NCI-H2107 treated with DMSO at 0.1 percent for 48 hours (cell line): ENCODE results near the gene UBE2E2.
A peak's percentile ranks its signal among the peaks of the same experiment; 100 is the strongest.
"Not testable (repeated sequence)": the region's sequence is repeated elsewhere in the genome, so short reads cannot be mapped to it uniquely, and the experiment has no call there.

Experiments
- DNase-seq: peaks from one replicate; lab custom pipeline; 2025; ENCODE audit not compliant: unreplicated experiment; lab: John Stamatoyannopoulos, UW

The UBE2E2 gene

GRCh38 chr3:23202921-23203707, at the start of gene UBE2E2:
Gene UBE2E2, plus strand, starts transcription at chr3:23203327.
- no peak for DNase-seq

- DNase-seq = no peak
Measured at GRCh38 chr3:23153436-23153835, 49.7 kb upstream of the UBE2E2 start.

GRCh38 chr3:23157331-23157730, 45.8 kb upstream of the UBE2E2 start:
- DNase-seq = no peak

- no peak for DNase-seq
Measured at GRCh38 chr3:23159929-23160328, 43.2 kb upstream of the UBE2E2 start.

GRCh38 chr3:23161308-23161707, 41.8 kb upstream of the UBE2E2 start:
- DNase-seq = no peak

- no peak for DNase-seq
Measured at GRCh38 chr3:23161896-23162570, 41.1 kb upstream of the UBE2E2 start.

- no peak for DNase-seq
Measured at GRCh38 chr3:23162934-23163333, 40.2 kb upstream of the UBE2E2 start.

GRCh38 chr3:23164746-23165145, 38.4 kb upstream of the UBE2E2 start:
- DNase-seq = no peak

GRCh38 chr3:23165571-23165970, 37.6 kb upstream of the UBE2E2 start:
- no peak for DNase-seq

- no peak for DNase-seq
Measured at GRCh38 chr3:23166276-23166675, 36.9 kb upstream of the UBE2E2 start.

- no peak for DNase-seq
Measured at GRCh38 chr3:23166845-23167244, 36.3 kb upstream of the UBE2E2 start.

GRCh38 chr3:23169551-23169950, 33.6 kb upstream of the UBE2E2 start:
- DNase-seq = no peak

- no peak for DNase-seq
Measured at GRCh38 chr3:23170291-23170690, 32.8 kb upstream of the UBE2E2 start.

- DNase-seq = no peak
Measured at GRCh38 chr3:23172059-23172458, 31.1 kb upstream of the UBE2E2 start.

GRCh38 chr3:23174426-23175039, 28.6 kb upstream of the UBE2E2 start:
- no peak for DNase-seq

GRCh38 chr3:23175341-23176083, 27.6 kb upstream of the UBE2E2 start:
- no peak for DNase-seq

GRCh38 chr3:23176839-23177238, 26.3 kb upstream of the UBE2E2 start:
- DNase-seq = not testable (repeated sequence)

- DNase-seq = no peak
Measured at GRCh38 chr3:23182996-23183513, 20.1 kb upstream of the UBE2E2 start.

GRCh38 chr3:23183731-23184130, 19.4 kb upstream of the UBE2E2 start:
- peak; percentile 3 for DNase-seq

- DNase-seq = no peak
Measured at GRCh38 chr3:23185861-23186260, 17.3 kb upstream of the UBE2E2 start.

- no peak for DNase-seq
Measured at GRCh38 chr3:23189187-23189586, 13.9 kb upstream of the UBE2E2 start.
